Measurements from ENCODE around the gene CA6.
"Not testable (repeated sequence)": the region's sequence is repeated elsewhere in the genome, so short reads cannot be mapped to it uniquely, and the experiment has no call there.

Gene CA6

DNA sequence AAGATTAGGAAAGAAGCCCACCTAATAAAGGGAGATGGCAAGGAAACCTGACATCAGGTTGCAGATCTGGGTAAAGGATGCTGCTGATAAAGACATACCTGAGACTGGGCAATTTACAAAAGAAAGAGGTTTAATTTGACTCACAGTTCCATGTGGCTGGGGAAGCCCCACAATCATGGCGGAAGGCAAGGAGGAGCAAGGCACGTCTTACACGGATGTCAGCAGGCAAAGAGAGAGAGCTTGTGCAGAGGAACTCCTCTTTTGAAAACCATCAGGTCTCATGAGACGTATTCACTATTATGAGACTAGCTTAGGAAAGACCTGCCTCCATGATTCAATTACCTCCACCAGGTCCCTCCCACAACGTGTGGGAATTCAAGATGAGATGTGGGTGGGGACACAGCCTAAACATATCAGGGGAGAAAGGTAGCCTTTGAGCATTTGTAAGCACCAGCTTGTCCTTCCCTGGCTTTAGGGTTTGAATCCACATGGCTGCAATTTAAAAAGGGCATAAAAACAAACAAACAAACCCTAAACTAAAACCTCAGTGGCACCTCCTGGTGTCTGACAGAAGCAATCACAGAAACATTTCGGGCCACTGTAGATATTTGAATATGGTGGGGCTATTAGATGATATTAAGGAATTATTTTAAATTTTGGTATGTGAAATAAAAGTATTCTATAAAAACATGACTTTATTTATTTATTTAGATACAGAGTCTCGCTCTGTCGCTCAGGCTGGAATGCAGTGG lies 47.4 kb downstream of the CA6 start:
- DNase-seq (ENCODE audit: low read depth), result no peak
- H3K4me3 ChIP-seq (ENCODE audit: low read depth, low read length), result no peak overlapping the region
- TF ChIP-seq, protein P1, sequence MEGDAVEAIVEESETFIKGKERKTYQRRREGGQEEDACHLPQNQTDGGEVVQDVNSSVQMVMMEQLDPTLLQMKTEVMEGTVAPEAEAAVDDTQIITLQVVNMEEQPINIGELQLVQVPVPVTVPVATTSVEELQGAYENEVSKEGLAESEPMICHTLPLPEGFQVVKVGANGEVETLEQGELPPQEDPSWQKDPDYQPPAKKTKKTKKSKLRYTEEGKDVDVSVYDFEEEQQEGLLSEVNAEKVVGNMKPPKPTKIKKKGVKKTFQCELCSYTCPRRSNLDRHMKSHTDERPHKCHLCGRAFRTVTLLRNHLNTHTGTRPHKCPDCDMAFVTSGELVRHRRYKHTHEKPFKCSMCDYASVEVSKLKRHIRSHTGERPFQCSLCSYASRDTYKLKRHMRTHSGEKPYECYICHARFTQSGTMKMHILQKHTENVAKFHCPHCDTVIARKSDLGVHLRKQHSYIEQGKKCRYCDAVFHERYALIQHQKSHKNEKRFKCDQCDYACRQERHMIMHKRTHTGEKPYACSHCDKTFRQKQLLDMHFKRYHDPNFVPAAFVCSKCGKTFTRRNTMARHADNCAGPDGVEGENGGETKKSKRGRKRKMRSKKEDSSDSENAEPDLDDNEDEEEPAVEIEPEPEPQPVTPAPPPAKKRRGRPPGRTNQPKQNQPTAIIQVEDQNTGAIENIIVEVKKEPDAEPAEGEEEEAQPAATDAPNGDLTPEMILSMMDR (IDR thresholded peaks at IDR 0.05; ENCODE audit: low read depth, low read length, missing control alignments), result no peak
- in situ Hi-C loops (cut with HindIII; ENCODE audit: low sequenced_read_pairs), result no loop called here

DNA sequence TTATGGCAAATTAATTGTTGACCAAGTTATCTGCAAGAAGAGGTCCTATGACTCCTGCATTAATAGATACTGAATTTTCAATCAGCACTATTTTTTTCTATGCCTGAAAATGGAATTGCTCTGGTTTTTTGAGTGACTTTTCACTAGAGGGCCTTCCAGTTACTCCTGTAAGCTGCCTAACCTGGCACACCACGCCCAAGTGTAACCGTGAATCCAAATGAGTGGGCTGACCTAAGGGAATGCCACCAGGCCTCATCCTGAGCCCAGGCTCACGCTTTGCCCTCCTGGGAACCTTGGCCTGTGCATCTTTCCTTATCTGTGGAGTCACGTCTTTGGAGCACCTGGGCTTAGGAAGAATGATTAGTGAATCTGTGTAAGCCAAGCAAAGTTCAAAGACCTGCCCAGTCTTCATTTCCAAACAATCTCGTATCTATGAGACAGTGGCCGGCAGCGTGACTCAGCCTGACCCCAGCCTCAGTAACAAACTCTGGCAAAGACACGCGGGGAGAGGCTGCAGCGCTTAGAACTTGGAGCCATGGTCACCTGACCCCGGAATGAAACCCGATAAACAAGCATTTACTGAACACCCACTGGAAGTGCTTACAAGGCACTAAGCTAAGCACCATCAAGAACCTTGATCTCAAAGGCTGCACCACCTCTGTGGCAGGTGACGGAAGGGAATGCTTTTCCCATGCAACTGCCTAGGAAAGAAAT lies 48.5 kb downstream of the CA6 start:
- H3K4me3 ChIP-seq (ENCODE audit: low read depth, low read length); DNase-seq (ENCODE audit: low read depth); in situ Hi-C loops (cut with HindIII; ENCODE audit: low sequenced_read_pairs): not testable (repeated sequence)

DNA sequence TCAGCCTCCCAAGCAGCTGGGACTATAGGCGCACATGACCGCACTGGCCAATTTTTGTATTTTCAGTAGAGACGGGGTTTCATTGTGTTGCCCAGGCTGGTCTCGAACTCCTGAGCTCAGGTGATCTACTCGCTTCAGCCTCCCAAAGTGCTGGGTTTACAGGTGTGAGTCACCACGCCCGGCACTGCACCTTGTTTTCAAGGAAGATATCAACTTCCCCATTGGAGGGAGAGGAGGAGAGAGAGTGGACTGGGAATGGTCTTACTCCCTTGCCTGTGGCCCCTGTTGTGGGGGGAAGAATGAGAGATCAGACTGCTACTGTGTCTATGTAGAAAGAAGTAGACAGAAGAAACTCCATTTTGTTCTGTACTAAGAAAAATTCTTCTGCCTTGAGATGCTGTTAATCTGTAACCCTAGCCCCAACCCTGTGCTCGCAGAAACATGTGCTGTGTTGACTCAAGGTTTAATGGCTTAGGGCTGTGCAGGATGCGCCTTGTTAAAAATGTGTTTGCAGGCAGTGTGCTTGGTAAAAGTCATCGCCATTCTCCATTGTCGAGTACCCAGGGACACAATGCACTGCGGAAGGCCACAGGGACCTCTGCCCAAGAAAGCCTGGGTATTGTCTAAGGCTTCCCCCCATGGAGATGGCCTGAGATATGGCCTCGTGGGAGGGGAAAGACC lies 56.0 kb downstream of the CA6 start:
- H3K4me3 ChIP-seq (ENCODE audit: low read depth, low read length); DNase-seq (ENCODE audit: low read depth); in situ Hi-C loops (cut with HindIII; ENCODE audit: low sequenced_read_pairs): not testable (repeated sequence)

DNA sequence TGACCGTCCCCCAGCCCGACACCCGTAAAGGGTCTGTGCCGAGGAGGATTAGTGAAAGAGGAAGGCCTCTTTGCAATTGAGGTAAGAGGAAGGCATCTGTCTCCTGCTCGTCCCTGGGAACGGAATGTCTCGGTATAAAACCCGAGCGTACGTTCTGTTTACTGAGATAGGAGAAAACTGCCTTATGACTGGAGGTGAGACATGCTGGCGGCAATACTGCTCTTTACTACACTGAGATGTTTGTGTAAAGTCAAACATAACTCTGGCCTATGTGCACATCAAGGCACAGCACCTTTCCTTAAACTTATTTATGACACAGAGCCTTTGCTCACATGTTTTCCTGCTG lies 56.5 kb downstream of the CA6 start:
- DNase-seq (ENCODE audit: low read depth); in situ Hi-C loops (cut with HindIII; ENCODE audit: low sequenced_read_pairs); H3K4me3 ChIP-seq (ENCODE audit: low read depth, low read length): not testable (repeated sequence)

DNA sequence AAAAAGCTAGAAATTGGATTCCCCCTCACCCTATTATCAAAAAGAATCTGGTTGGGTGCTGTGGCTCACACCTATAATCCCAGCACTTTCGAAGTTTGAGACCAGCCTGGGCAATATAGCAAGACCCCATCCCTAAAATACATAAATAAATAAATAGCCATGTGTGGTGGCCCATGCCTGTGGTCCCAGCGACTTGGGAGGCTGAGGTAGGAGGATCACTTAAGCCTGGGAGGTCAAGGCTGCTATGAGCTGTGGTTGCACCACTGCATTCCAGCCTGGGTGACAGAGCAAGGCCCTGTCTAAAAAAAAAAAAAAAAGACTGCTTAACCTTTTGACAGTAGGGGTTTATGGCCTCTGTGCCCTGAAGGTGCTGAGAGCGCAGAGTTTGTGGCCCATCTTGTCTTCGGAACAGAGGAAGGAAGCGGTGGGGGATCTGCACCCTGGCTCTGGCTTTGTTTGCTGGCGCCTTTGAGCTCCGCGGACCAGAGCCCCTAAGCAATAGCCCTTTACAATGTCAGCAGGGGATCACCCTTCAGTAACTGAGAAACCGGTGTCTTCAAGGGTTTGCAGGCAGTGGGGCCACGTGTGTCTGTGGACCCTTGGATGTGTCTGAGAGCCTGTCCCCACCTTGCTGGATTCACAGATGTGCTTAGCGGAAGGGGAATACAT lies 58.5 kb downstream of the CA6 start:
- no peak overlapping the region for H3K4me3 ChIP-seq (ENCODE audit: low read depth, low read length)
- TF ChIP-seq, protein P1 (IDR thresholded peaks at IDR 0.05; ENCODE audit: low read depth, low read length, missing control alignments), result no peak
- in situ Hi-C loops (cut with HindIII; ENCODE audit: low sequenced_read_pairs), result no loop called here
- DNase-seq (ENCODE audit: low read depth), result no peak

DNA sequence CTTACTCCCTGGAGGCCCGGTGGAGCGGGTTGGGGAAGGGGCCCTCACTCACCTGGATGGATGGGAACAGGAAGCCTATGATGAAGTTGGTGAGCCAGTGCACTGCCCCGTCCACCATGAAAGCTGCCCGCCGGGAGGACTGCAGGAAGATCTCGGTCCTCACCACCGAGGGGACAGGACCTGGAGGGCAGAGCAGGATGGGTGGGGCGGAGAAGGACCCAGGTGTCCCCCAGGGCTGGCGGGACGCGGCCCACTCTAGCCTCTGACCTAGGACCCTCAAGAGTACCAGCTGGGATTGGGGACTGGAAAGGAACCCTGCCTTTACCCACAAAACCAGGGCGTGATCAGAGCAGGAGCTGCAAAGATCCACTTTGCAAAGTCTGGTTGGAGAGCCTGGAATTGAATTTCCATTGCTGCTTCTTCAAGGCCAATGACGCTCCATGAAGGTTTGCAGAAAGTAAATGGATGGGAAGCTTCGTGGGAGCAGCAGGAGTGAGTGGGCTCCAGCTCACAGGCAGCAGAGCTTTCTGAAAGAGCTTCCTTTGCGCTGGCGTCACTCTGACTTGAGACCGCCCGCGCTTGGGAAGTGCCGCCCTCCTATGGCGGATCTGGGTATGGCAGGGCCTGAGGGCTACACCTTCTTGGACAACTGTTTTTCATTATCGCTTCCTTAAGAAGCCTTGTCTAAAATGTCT lies 59.2 kb downstream of the CA6 start:
- DNase-seq (ENCODE audit: low read depth), result peak; percentile 70
- in situ Hi-C loops (cut with HindIII; ENCODE audit: low sequenced_read_pairs), result no loop called here
- TF ChIP-seq, protein P1 (IDR thresholded peaks at IDR 0.05; ENCODE audit: low read depth, low read length, missing control alignments), result peak; percentile 99
- H3K4me3 ChIP-seq (ENCODE audit: low read depth, low read length), result no peak overlapping the region

DNA sequence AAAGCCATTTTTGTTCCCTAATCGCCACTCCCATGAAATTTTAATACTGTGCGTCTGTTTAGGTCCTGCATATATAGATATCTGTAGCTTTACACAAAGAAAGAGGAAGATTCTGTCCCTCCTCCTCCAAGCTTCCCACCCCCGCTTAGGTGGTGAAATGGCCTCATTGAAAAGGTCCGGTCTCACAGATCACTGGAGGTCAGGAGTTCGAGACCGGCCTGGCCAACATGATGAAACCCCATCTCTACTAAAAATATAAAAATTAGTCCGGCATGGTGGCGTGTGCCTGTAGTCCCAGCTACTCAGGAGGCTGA lies 59.7 kb downstream of the CA6 start:
- TF ChIP-seq, protein P1 (IDR thresholded peaks at IDR 0.05; ENCODE audit: low read depth, low read length, missing control alignments), result no peak
- no peak overlapping the region for H3K4me3 ChIP-seq (ENCODE audit: low read depth, low read length)
- DNase-seq (ENCODE audit: low read depth), result no peak
- in situ Hi-C loops (cut with HindIII; ENCODE audit: low sequenced_read_pairs), result no loop called here

All from astrocyte of the cerebellum (primary cell).